Measurements from ENCODE around the gene TRA2B. TPM values are rescaled to one million over a fixed set of nuclear protein-coding genes. Genes with fewer than 3 reads are reported as not detected.

The TRA2B gene
- total and polyA plus RNA-seq, 2 of the 8 experiments (the other 6 are each of a cell fraction or from before 2014, with no cell fraction given), result 206 to 274 TPM

GRCh38 chr3:185950728-185951127, 12.9 kb upstream of the TRA2B start:
- CTCF ChIA-PET (ENCODE audit: partially characterized antibody), result no interaction called here
- 86% methylated on average over 3 of the region's 3 CpGs; no CpG with 5 or more reads in 1 of the 2 experiments for WGBS, 2 experiments (ENCODE audit: extremely low coverage in 1 of 2, insufficient coverage in 1 of 2, insufficient read length in 1 of 2, insufficient replicate concordance in 2 of 2, low coverage in 1 of 2, low lambda C conversion rate in 2 of 2, missing lambda C conversion rate in 1 of 2)

More at GRCh38 chr3:185950728-185951127, 12.9 kb upstream of the TRA2B start:
- FAIRE-seq, result no peak
- H2AFZ ChIP-seq (ENCODE audit: low read length), result no peak overlapping the region
- H3K18ac ChIP-seq (ENCODE audit: extremely low read depth, low read length), result no peak overlapping the region
- H3K36me3 ChIP-seq (ENCODE audit: control insufficient read depth in 2 of 4, insufficient read depth in 4 of 4, low read length in 3 of 4), result no peaks in the 10 kb centered on the region
- no peak overlapping the region for H3K4me3 ChIP-seq (ENCODE audit: extremely low read depth in 1 of 4, insufficient read depth in 2 of 4, low read depth in 3 of 4, low read length in 4 of 4)
- H3K9ac ChIP-seq (replicated peaks in 1 of 4; ENCODE audit: extremely low read depth in 1 of 4, low read depth in 3 of 4, low read length in 3 of 4), result no peak overlapping the region
- no peaks in the 10 kb centered on the region for H3K4me1 ChIP-seq (replicated peaks in 1 of 4; ENCODE audit: control insufficient read depth in 3 of 4, insufficient read depth in 4 of 4, low read length in 3 of 4)
- no peak overlapping the region for H2BK20ac ChIP-seq (ENCODE audit: low read length)
- no peak overlapping the region for H2BK15ac ChIP-seq (ENCODE audit: low read length)
- no peak overlapping the region for H4K8ac ChIP-seq (ENCODE audit: extremely low read depth, insufficient read depth, low read length)
- no peak overlapping the region for H4K5ac ChIP-seq (ENCODE audit: insufficient read length, low read depth, low read length)
- no peak overlapping the region for H2BK12ac ChIP-seq (ENCODE audit: low read depth, low read length)
- H3K4me2 ChIP-seq (ENCODE audit: insufficient read depth in 1 of 2, low read depth in 2 of 2, low read length in 2 of 2), result no peak overlapping the region
- H3K56ac ChIP-seq (replicated peaks; ENCODE audit: insufficient read length, low read depth, low read length), result no peak overlapping the region
- H3K9me3 ChIP-seq (ENCODE audit: insufficient read depth in 2 of 2, low read depth in 1 of 2, low read length in 1 of 2), result no peaks in the 10 kb centered on the region
- TF ChIP-seq HDAC2 (IDR thresholded peaks at IDR 0.05; ENCODE audit: borderline replicate concordance in 1 of 2, low read depth in 2 of 2, low read length in 2 of 2) (no peak), RFX5 (IDR thresholded peaks at IDR 0.05; ENCODE audit: borderline replicate concordance, low read depth, low read length) (no peak), TEAD4 (IDR thresholded peaks at IDR 0.05; ENCODE audit: low read depth, low read length) (no peak)
- H3K27ac ChIP-seq (ENCODE audit: low read depth, low read length), result no peak overlapping the region
- no peaks in the 10 kb centered on the region for H3K27me3 ChIP-seq (replicated peaks in 1 of 4; ENCODE audit: control insufficient read depth in 3 of 4, extremely low read depth in 1 of 4, insufficient read depth in 3 of 4, low read length in 3 of 4)
- no peaks in the 10 kb centered on the region for H3K23me2 ChIP-seq (ENCODE audit: low read depth, low read length)
- H4K20me1 ChIP-seq (replicated peaks in 1 of 2; ENCODE audit: control insufficient read depth in 1 of 2, insufficient read depth in 2 of 2, low read length in 2 of 2), result no peaks in the 10 kb centered on the region
- no peak for DNase-seq (ENCODE audit: low read depth in 1 of 2, low spot score in 2 of 2)
- no peak overlapping the region for H3K14ac ChIP-seq (ENCODE audit: insufficient read length)
- no peak overlapping the region for H3K23ac ChIP-seq (ENCODE audit: insufficient read length)
- no peaks in the 10 kb centered on the region for H3K79me1 ChIP-seq (ENCODE audit: low read depth, low read length)
- POLR2A ChIA-PET (ENCODE audit: partially characterized antibody), result interaction anchor here (0.9 to 1.3 kb wide), 3 partner anchors 8 to 24 kb away, joined by 3 to 6 read pairs (median 3); partner anchors contain the start of gene TRA2B
- H3K79me2 ChIP-seq (ENCODE audit: control insufficient read depth in 1 of 2, insufficient read depth in 2 of 2, low read length in 2 of 2), result no peaks in the 10 kb centered on the region
- no peak overlapping the region for H2BK5ac ChIP-seq (ENCODE audit: low read depth, low read length)
- H3K4ac ChIP-seq (replicated peaks; ENCODE audit: insufficient read length, low read depth, low read length), result no peak overlapping the region
- H4K91ac ChIP-seq (replicated peaks; ENCODE audit: insufficient read length, low read length), result no peak overlapping the region
- no peak overlapping the region for H2AK5ac ChIP-seq (ENCODE audit: low read depth, low read length)
- H2BK120ac ChIP-seq (replicated peaks; ENCODE audit: low read depth, low read length), result no peak overlapping the region

Measured in H1 (cell line).